ENCODE measurements around the gene EPN3.

Gene EPN3

GRCh38 chr17:50518384-50519023 lies 14.0 kb upstream of the EPN3 start:
- H3K9me3 Mint-ChIP-seq, result no peaks in the 10 kb centered on the region
- H3K4me1 Mint-ChIP-seq, result peaks cover 34% of the 10 kb centered on the region
- no peaks in the 10 kb centered on the region for H3K36me3 Mint-ChIP-seq (ENCODE audit: low read depth)
- peak overlapping the region; percentile 66 to 92 (median 85) for H3K27ac Mint-ChIP-seq
- no peak overlapping the region for H3K4me3 Mint-ChIP-seq
- TF ChIP-seq, protein P1, sequence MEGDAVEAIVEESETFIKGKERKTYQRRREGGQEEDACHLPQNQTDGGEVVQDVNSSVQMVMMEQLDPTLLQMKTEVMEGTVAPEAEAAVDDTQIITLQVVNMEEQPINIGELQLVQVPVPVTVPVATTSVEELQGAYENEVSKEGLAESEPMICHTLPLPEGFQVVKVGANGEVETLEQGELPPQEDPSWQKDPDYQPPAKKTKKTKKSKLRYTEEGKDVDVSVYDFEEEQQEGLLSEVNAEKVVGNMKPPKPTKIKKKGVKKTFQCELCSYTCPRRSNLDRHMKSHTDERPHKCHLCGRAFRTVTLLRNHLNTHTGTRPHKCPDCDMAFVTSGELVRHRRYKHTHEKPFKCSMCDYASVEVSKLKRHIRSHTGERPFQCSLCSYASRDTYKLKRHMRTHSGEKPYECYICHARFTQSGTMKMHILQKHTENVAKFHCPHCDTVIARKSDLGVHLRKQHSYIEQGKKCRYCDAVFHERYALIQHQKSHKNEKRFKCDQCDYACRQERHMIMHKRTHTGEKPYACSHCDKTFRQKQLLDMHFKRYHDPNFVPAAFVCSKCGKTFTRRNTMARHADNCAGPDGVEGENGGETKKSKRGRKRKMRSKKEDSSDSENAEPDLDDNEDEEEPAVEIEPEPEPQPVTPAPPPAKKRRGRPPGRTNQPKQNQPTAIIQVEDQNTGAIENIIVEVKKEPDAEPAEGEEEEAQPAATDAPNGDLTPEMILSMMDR (IDR thresholded peaks at IDR 0.05; ENCODE audit: unreplicated experiment in 3 of 3), result no peak
- peaks cover 3% of the 10 kb centered on the region for H3K27me3 Mint-ChIP-seq (ENCODE audit: low read depth)

GRCh38 chr17:50519141-50519834 lies 13.2 kb upstream of the EPN3 start:
- Mint-ChIP-seq H3K9me3 (no peaks in the 10 kb centered on the region), H3K36me3 (ENCODE audit: low read depth) (no peaks in the 10 kb centered on the region), H3K4me3 (no peak overlapping the region), H3K27ac (peak overlapping the region in 2 of 3 experiments; percentile 85 to 92), H3K27me3 (ENCODE audit: low read depth) (peaks cover 3% of the 10 kb centered on the region), H3K4me1 (peaks cover 30% of the 10 kb centered on the region)
- TF ChIP-seq, protein P1 (IDR thresholded peaks at IDR 0.05; ENCODE audit: unreplicated experiment in 3 of 3), result no peak

DNA sequence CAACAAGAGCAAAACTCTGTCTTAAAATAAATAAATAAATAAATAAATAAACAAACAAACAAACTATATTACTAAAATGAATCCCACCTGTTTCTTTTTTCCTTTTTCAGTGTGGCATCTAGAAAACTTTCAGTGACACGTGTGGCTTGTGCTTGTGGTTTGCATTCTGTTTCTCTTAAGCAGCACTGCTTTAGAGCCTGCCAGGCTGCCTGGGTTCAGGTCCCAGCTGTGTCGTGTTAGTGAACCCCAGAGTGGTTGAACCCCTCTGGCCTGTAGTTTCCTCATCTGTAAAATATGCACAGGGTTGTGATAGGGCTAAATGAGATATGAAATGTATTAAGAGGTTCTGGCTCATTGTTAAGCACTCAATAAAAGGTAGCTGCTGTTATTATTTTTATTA lies 12.1 kb upstream of the EPN3 start:
- no peaks in the 10 kb centered on the region for H3K9me3 Mint-ChIP-seq
- peaks cover 20% of the 10 kb centered on the region for H3K4me1 Mint-ChIP-seq
- TF ChIP-seq, protein P1 (IDR thresholded peaks at IDR 0.05; ENCODE audit: unreplicated experiment in 3 of 3), result no peak
- no peak overlapping the region for H3K27ac Mint-ChIP-seq
- H3K36me3 Mint-ChIP-seq (ENCODE audit: low read depth), result no peaks in the 10 kb centered on the region
- peaks cover 3% of the 10 kb centered on the region for H3K27me3 Mint-ChIP-seq (ENCODE audit: low read depth)
- no peak overlapping the region for H3K4me3 Mint-ChIP-seq

- H3K4me3 Mint-ChIP-seq, result peak overlapping the region in 1 of 3 experiments; percentile 7
- no peak overlapping the region for H3K27ac Mint-ChIP-seq
- peaks cover 3% of the 10 kb centered on the region for H3K27me3 Mint-ChIP-seq (ENCODE audit: low read depth)
- H3K36me3 Mint-ChIP-seq (ENCODE audit: low read depth), result no peaks in the 10 kb centered on the region
- H3K4me1 Mint-ChIP-seq, result peaks cover 20% of the 10 kb centered on the region
- TF ChIP-seq, protein P1 (IDR thresholded peaks at IDR 0.05; ENCODE audit: unreplicated experiment in 3 of 3), result no peak
- no peaks in the 10 kb centered on the region for H3K9me3 Mint-ChIP-seq
Observed at GRCh38 chr17:50521514-50521913, 11.0 kb upstream of the EPN3 start.

DNA sequence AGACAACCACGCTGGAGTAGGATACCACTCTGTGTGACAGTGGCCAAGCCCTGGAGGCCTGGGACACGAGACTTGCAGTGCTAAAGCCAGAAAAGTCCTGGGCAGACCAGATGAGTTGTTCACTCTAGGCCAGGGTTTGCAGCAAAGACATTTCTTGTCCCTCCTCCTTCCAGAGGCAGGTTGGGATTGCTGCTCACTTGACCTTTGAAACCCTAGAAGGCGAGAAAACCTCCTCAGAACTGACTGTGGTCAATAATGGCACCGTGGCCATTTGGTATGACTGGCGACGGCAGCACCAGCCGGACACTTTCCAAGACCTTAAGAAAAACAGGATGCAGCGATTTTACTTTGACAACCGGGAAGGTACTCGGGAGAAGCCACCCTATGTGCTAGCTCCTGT lies 9.8 kb upstream of the EPN3 start:
- Mint-ChIP-seq H3K36me3 (ENCODE audit: low read depth) (no peaks in the 10 kb centered on the region), H3K27me3 (ENCODE audit: low read depth) (peaks cover 3% of the 10 kb centered on the region)

More for the DNA sequence above, 9.8 kb upstream of the EPN3 start:
- TF ChIP-seq, protein P1 (IDR thresholded peaks at IDR 0.05; ENCODE audit: unreplicated experiment in 3 of 3), result no peak
- Mint-ChIP-seq H3K9me3 (no peaks in the 10 kb centered on the region), H3K4me3 (no peak overlapping the region), H3K27ac (no peak overlapping the region), H3K4me1 (peaks cover 20% of the 10 kb centered on the region)
